ENCODE results near the gene IFIT3.

The IFIT3 gene

GRCh38 chr10:89363729-89364442 is 36.1 kb downstream of the IFIT3 start:
- H3K4me3 ChIP-seq = no peak overlapping the region
- TF ChIP-seq CTCF (IDR thresholded peaks at IDR 0.05) = no peak
- no peak for DNase-seq (ENCODE audit: low spot score)
- peak overlapping the region in 1 of 2 donors; percentile 31 for H3K27ac ChIP-seq

- DNase-seq (ENCODE audit: low spot score) = no peak
- Histone ChIP-seq H3K4me3 (no peak overlapping the region), H3K27ac (no peak overlapping the region)
- no peak for TF ChIP-seq CTCF (IDR thresholded peaks at IDR 0.05)
Observed at GRCh38 chr10:89364531-89364930, 36.7 kb downstream of the IFIT3 start.

GRCh38 chr10:89367529-89367928 is 39.7 kb downstream of the IFIT3 start:
- no peak overlapping the region for H3K4me3 ChIP-seq
- DNase-seq (ENCODE audit: low spot score) = no peak
- no peak for TF ChIP-seq CTCF (IDR thresholded peaks at IDR 0.05)
- peak overlapping the region in 1 of 2 donors; percentile 58 for H3K27ac ChIP-seq

- peak overlapping the region in 1 of 2 donors; percentile 23 for H3K27ac ChIP-seq
- TF ChIP-seq CTCF (IDR thresholded peaks at IDR 0.05) = no peak
- H3K4me3 ChIP-seq = no peak overlapping the region
- no peak for DNase-seq (ENCODE audit: low spot score)
Observed at GRCh38 chr10:89368129-89368528, 40.3 kb downstream of the IFIT3 start.

- Histone ChIP-seq H3K4me3 (no peak overlapping the region), H3K27ac (peak overlapping the region in 1 of 2 donors; percentile 20)
- DNase-seq (ENCODE audit: low spot score) = no peak
- TF ChIP-seq CTCF (IDR thresholded peaks at IDR 0.05) = peak; percentile 46
Observed at GRCh38 chr10:89369156-89370105, 41.6 kb downstream of the IFIT3 start.

GRCh38 chr10:89371079-89371478 is 43.3 kb downstream of the IFIT3 start:
- Histone ChIP-seq H3K27ac (no peak overlapping the region), H3K4me3 (no peak overlapping the region)
- no peak for TF ChIP-seq CTCF (IDR thresholded peaks at IDR 0.05)
- no peak for DNase-seq (ENCODE audit: low spot score)

All from coronary artery (tissue), 2 donors.